Measurements from ENCODE around the gene SNX13.

- TF ChIP-seq CTCF (IDR thresholded peaks at IDR 0.05 in 4 of 5, conservative IDR thresholded peaks at IDR 0.05 in 1 of 5) (no peak), POLR2A (IDR thresholded peaks at IDR 0.05) (no peak)
These were observed 27.6 kb downstream of the SNX13 start for GRCh38 chr7:17912536-17913235.
